ENCODE measurements around the gene PAFAH2.

The PAFAH2 gene

GRCh38 chr1:25926731-25927496, 70.9 kb downstream of the PAFAH2 start:
- no peak for DNase-seq (ENCODE audit: low read depth in 1 of 2, low spot score in 1 of 2)
- H3K4me3 ChIP-seq (replicated peaks; ENCODE audit: insufficient read depth, low read length) = no peak overlapping the region
- H3K27ac ChIP-seq (replicated peaks) = no peak overlapping the region
- TF ChIP-seq GABPA (IDR thresholded peaks at IDR 0.05; ENCODE audit: low read depth) (no peak), CTCF (IDR thresholded peaks at IDR 0.05; ENCODE audit: insufficient read depth, low read length) (no peak), SPI1 (IDR thresholded peaks at IDR 0.05; ENCODE audit: borderline replicate concordance, low read depth) (no peak), REST (IDR thresholded peaks at IDR 0.05; ENCODE audit: insufficient replicate concordance, low read depth) (no peak), POLR2AphosphoS5 (IDR thresholded peaks at IDR 0.05; ENCODE audit: low read depth) (no peak)
- H3K27me3 ChIP-seq (ENCODE audit: insufficient read depth, poor library complexity, severe bottlenecking) = no peaks in the 10 kb centered on the region

GRCh38 chr1:25924454-25924853, 73.4 kb downstream of the PAFAH2 start:
- Histone ChIP-seq H3K27ac (replicated peaks) (no peak overlapping the region), H3K27me3 (ENCODE audit: insufficient read depth, poor library complexity, severe bottlenecking) (no peaks in the 10 kb centered on the region), H3K4me3 (replicated peaks; ENCODE audit: insufficient read depth, low read length) (no peak overlapping the region)
- no peak for DNase-seq (ENCODE audit: low read depth in 1 of 2, low spot score in 1 of 2)
- TF ChIP-seq REST (IDR thresholded peaks at IDR 0.05; ENCODE audit: insufficient replicate concordance, low read depth) (no peak), POLR2AphosphoS5 (IDR thresholded peaks at IDR 0.05; ENCODE audit: low read depth) (no peak), SPI1 (IDR thresholded peaks at IDR 0.05; ENCODE audit: borderline replicate concordance, low read depth) (no peak), GABPA (IDR thresholded peaks at IDR 0.05; ENCODE audit: low read depth) (no peak), CTCF (IDR thresholded peaks at IDR 0.05; ENCODE audit: insufficient read depth, low read length) (no peak)

- H3K4me3 ChIP-seq (replicated peaks; ENCODE audit: insufficient read depth, low read length) = peak overlapping the region; percentile 33
- peak; percentile 42 to 65 for DNase-seq (ENCODE audit: low read depth in 1 of 2, low spot score in 1 of 2)
- H3K27me3 ChIP-seq (ENCODE audit: insufficient read depth, poor library complexity, severe bottlenecking) = no peaks in the 10 kb centered on the region
- peak overlapping the region; percentile 85 for H3K27ac ChIP-seq (replicated peaks)
- TF ChIP-seq SPI1 (IDR thresholded peaks at IDR 0.05; ENCODE audit: borderline replicate concordance, low read depth) (peak; percentile 96), POLR2AphosphoS5 (IDR thresholded peaks at IDR 0.05; ENCODE audit: low read depth) (peak; percentile 20), REST (IDR thresholded peaks at IDR 0.05; ENCODE audit: insufficient replicate concordance, low read depth) (peak; percentile 38), CTCF (IDR thresholded peaks at IDR 0.05; ENCODE audit: insufficient read depth, low read length) (no peak)
Observed at GRCh38 chr1:25922971-25923552, 74.8 kb downstream of the PAFAH2 start.

Data from HL-60 (cell line).